PC-9 (cell line): ENCODE data around the gene MAST4.

ENCODE experiments used
- CTCF ChIP-seq: fragments of 200-600 bp; sonication (generic); conservative IDR thresholded peaks from 2 replicates; pipeline ENCODE4 v1.6.1; 2017; ENCODE audit warnings: mixed run types, antibody characterized with exemption, mild to moderate bottlenecking, moderate library complexity
- EZH2 ChIP-seq: fragments of 200-600 bp; sonication (generic); IDR thresholded peaks from 2 replicates; pipeline ENCODE4 v1.8.0; 2017; ENCODE audit warnings: antibody characterized with exemption, low read depth

GRCh38 chr5:66956439-66956838, 360.2 kb downstream of the MAST4 start:
- TF ChIP-seq CTCF (no peak), EZH2 (no peak)
